HAP-1 (cell line): ENCODE results near the gene DEF6.
A peak's percentile ranks its signal among the peaks of the same experiment; 100 is the strongest.

ENCODE experiments used
- DNase-seq, 2 experiments: peaks; one replicate each; pipeline ENCODE4 v3.0.0-alpha.2; 2016 to 2020; ENCODE audit warnings: low spot score in 2 of 2
- H3K27me3 ChIP-seq: fragments of 250-450 bp; sonication (Bioruptor Pico); 2 replicates; pipeline ENCODE4 v1.5.1; 2020; ENCODE audit warnings: low read depth, mild to moderate bottlenecking, moderate library complexity
- H3K36me3 ChIP-seq: fragments of 250-450 bp; sonication (Bioruptor Pico); replicated peaks from 2 replicates; pipeline ENCODE4 v1.5.1; 2020; ENCODE audit warnings: mild to moderate bottlenecking
- H3K4me1 ChIP-seq: fragments of 250-450 bp; sonication (Bioruptor Pico); 2 replicates; pipeline ENCODE4 v1.5.1; 2020; ENCODE audit warnings: mild to moderate bottlenecking
- H3K4me3 ChIP-seq: fragments of 250-450 bp; sonication (Bioruptor Pico); 2 replicates; pipeline ENCODE4 v1.5.1; 2020; ENCODE audit warnings: mild to moderate bottlenecking, moderate library complexity
- H3K9me3 ChIP-seq: fragments of 250-450 bp; sonication (Bioruptor Pico); 2 replicates; pipeline ENCODE4 v1.5.1; 2020; ENCODE audit warnings: mild to moderate bottlenecking, moderate library complexity
- in situ Hi-C: fragments of 300-500 bp; cut with MboI; formaldehyde crosslinking; loops from 3 replicates; pipeline ENCODE4 v1.14.3; 2020; ENCODE audit warnings: low sequenced_read_pairs, inconsistent platforms, mixed read lengths

Gene DEF6, protein sequence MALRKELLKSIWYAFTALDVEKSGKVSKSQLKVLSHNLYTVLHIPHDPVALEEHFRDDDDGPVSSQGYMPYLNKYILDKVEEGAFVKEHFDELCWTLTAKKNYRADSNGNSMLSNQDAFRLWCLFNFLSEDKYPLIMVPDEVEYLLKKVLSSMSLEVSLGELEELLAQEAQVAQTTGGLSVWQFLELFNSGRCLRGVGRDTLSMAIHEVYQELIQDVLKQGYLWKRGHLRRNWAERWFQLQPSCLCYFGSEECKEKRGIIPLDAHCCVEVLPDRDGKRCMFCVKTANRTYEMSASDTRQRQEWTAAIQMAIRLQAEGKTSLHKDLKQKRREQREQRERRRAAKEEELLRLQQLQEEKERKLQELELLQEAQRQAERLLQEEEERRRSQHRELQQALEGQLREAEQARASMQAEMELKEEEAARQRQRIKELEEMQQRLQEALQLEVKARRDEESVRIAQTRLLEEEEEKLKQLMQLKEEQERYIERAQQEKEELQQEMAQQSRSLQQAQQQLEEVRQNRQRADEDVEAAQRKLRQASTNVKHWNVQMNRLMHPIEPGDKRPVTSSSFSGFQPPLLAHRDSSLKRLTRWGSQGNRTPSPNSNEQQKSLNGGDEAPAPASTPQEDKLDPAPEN

DNA sequence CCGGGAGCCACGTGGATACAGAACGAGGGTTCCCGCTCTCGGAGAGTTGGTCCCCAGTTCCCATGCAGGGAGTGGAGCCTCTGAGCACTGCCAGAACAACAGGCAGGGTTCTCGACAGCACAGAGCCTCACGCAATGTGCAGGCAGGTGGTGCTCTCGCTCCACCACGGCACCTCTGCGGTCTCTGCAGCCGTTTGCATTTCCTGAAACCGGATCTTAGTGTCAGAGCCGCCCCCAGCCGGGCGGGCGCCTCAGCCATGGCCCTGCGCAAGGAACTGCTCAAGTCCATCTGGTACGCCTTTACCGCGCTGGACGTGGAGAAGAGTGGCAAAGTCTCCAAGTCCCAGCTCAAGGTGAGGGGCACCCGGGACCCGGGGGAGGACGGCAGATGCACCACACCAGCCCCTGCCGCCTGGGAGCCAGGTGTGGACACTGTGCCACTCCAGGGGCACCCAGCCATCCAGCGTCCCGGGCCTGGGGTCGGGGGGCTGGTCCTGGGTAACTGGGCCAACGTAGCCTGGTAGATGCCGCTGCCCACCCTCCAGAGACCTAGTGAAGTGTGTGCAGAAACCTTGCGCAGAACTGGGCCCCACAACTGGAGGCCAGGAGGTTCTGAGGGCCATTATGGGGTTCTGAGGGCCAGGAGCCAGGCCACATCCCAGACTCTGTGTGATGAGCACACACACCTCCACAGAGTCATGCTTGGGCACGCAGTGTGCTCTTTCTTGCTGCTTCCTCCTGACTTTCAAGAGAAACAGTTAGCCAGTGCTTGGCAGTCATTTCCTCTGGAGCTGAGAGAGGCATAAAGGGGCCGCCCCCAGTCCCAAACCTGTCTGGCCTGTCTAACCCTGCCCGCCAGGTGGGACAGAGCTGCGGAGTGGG, at the start of gene DEF6:
Gene DEF6 (plus strand): TSS at position 218 of the 881 bp plus-strand sequence. CDS start 39 bp downstream, at position 257.
- in situ Hi-C loops, result no loop called here
- H3K36me3 ChIP-seq, result peaks cover 19% of the 10 kb centered on the region
- no peaks in the 10 kb centered on the region for H3K27me3 ChIP-seq
- H3K4me3 ChIP-seq, result no peak within 1 kb of the TSS
- no peak for DNase-seq
- no peaks in the 10 kb centered on the region for H3K9me3 ChIP-seq
- no peaks in the 10 kb centered on the region for H3K4me1 ChIP-seq

DNA sequence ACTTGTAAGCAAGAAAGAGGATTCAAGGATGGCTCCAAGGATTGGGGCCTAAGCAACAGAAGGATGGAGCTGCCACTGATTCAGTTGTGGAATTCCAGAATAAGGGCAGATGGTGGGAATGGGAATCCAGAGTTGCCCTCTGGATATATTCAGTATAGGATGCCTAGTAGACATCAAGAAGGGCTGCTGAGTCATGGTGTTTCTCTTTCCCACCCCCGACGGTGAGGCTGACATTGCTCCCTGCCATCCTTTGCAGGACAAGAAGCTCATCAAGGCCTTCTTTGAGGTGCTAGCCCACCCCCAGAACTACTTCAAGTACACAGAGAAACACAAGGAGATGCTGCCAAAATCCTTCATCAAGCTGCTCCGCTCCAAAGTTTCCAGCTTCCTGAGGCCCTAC, 49.3 kb upstream of the DEF6 start:
- in situ Hi-C loops, result no loop called here
- DNase-seq, result no peak
- Histone ChIP-seq H3K36me3 (peaks cover 22% of the 10 kb centered on the region), H3K27me3 (no peaks in the 10 kb centered on the region), H3K4me3 (no peak overlapping the region), H3K4me1 (no peaks in the 10 kb centered on the region), H3K9me3 (no peaks in the 10 kb centered on the region)

DNA sequence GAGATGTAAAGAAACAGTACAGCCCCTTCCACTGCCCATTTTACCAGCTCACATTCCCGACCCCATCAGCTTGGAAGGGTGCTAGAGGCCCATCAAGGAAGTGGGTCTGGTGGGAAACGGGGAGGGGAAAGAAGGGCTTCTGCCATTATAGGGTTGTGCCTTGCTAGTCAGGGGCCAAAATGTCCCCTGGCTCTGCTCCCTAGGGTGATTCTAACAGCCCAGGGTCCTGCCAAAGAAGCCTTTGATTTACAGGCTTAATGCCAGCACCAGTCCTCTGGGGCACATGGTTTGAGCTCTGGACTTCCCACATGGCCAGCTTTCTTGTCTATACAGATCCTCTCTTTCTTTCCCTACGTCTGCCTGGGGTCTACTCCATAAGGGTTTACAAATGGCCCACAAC, 48.7 kb upstream of the DEF6 start:
- H3K4me3 ChIP-seq, result no peak overlapping the region
- no peaks in the 10 kb centered on the region for H3K4me1 ChIP-seq
- no peak for DNase-seq
- in situ Hi-C loops, result no loop called here
- peaks cover 17% of the 10 kb centered on the region for H3K36me3 ChIP-seq
- H3K9me3 ChIP-seq, result no peaks in the 10 kb centered on the region
- no peaks in the 10 kb centered on the region for H3K27me3 ChIP-seq

DNA sequence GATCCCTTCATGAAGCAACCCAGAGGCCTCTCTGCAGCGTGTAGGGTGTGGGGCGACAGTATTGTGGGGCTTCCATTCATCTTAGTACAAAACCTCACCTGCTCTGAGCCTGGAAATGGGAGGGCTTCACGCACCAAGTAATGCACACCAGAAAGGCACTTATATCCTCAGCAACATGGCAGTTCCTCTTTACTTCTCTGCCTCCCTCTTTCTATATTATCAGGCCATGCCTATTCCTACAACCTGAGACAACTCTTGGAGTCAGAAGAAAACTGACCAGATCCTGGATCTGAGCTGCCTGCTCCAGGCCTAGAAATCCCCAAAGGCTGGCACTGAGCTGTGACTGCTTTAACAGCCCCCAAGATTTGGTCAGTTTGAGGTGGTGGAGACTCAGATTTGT, 45.7 kb upstream of the DEF6 start:
- no peak for DNase-seq
- Histone ChIP-seq H3K4me1 (no peaks in the 10 kb centered on the region), H3K27me3 (no peaks in the 10 kb centered on the region), H3K4me3 (no peak overlapping the region), H3K9me3 (no peaks in the 10 kb centered on the region), H3K36me3 (no peaks in the 10 kb centered on the region; the same call in 1 of the 2 replicates)
- in situ Hi-C loops, result no loop called here

DNA sequence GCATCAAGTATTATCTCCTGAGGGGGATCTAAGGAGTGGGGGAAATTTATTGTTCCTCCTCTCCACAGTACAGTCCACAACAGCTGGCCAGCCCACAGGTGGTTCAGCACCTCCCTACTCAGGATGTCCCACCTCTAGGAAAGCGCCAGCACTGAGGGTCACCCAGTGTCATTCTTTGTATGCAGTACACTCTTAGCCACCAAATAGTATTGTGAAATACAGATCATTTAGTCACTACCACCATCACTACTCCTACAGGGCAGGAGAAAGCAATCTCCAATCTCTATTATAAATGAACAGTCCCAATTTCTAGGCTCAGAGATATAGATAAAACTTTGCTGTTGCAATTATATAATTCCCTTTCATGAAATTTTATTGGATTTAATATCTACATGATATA, 44.4 kb upstream of the DEF6 start:
- H3K4me1 ChIP-seq, result peaks cover 6% of the 10 kb centered on the region
- no peaks in the 10 kb centered on the region; the same call in 1 of the 2 replicates for H3K36me3 ChIP-seq
- in situ Hi-C loops, result no loop called here
- no peak overlapping the region for H3K4me3 ChIP-seq
- no peaks in the 10 kb centered on the region for H3K27me3 ChIP-seq
- no peak for DNase-seq
- no peaks in the 10 kb centered on the region for H3K9me3 ChIP-seq

DNA sequence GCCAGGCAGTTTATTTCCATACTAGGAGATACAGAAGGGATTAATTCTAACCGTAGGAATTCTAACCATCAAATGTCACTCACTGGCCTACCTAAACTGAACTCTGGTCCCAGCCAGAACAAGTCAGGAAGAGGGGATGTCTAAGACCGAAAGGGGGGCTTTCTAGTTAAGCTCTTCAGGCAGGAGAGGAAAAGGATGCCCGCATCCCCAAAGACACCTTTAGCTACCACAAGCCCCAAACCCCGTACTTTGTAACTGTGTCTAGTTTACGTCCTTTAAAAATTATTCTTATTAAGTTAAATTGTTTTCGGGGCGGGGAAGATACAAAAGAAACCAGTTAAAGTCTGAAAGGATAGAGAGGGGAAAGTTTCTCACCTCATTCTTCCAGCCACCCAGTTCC, 39.3 kb upstream of the DEF6 start:
- peak overlapping the region; percentile 87 for H3K4me3 ChIP-seq
- no peaks in the 10 kb centered on the region; the same call in 1 of the 2 replicates for H3K36me3 ChIP-seq
- in situ Hi-C loops, result no loop called here
- H3K27me3 ChIP-seq, result no peaks in the 10 kb centered on the region
- H3K9me3 ChIP-seq, result no peaks in the 10 kb centered on the region
- DNase-seq, result no peak
- H3K4me1 ChIP-seq, result peaks cover 12% of the 10 kb centered on the region

DNA sequence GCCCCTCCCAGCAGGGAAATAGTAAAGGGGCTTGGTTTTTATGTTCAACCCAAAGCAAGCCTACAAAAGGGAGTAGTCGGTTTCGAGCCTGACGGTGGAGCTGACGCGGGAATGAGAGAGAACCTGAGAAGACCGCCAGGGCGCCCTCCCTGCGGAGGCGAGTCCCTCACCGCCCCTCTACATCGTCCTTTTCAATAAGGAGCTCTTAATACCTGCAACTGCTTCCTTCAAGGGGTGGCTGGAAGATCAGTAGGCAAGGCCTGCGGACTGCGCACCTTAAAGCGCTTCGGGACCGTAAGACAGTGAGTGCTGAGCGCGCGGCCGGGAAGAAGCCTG, 38.8 kb upstream of the DEF6 start:
- H3K36me3 ChIP-seq, result no peaks in the 10 kb centered on the region; the same call in 1 of the 2 replicates
- no peaks in the 10 kb centered on the region for H3K27me3 ChIP-seq
- peak; percentile 49 to 69 for DNase-seq
- peaks cover 12% of the 10 kb centered on the region for H3K4me1 ChIP-seq
- H3K4me3 ChIP-seq, result peak overlapping the region; percentile 87
- in situ Hi-C loops, result no loop called here
- H3K9me3 ChIP-seq, result no peaks in the 10 kb centered on the region

DNA sequence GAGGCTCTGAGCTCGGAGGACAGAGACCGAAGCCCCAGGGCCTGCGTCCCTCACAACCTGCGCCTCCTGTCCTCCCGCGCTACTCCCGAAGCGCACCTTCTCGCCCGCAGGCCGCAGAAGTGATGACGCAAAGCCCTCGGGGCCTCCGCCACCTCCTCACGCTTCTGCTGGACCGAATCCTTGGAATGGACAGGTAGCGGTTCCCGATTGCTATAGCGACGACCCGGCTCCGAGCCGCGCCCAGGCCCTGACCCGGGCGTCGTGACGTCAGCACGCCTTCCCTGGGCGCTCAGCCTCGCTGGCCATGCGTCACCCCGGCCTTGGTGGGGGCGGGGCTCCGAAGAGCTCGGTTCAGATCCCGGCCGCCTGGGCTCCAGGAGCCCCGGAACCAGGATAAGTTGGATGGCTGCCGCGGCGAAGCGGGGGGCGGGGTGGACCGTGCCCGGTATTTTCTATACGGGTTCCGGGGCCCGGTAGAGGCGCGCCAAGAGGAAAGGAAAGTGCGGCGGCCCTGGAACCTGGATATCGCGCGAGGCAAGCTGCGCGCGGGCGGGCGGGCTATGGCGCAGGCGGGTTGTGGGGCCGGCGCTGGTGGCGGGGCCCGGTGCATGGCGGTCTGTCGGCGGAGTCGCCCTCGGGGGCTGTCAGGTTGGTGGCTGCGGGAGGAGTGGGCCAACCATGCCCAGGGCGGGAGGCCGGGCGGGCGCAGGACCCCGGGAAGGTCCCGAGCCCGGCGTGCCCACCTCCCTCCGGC, 38.2 kb upstream of the DEF6 start, which contains the start of gene ZNF76:
Gene ZNF76 (plus strand): TSS at position 542 of the 754 bp plus-strand sequence. CDS start 21,417 bp downstream, outside the sequence.
- H3K4me3 ChIP-seq, result peak within 1 kb of the TSS; percentile 87
- peaks cover 12% of the 10 kb centered on the region for H3K4me1 ChIP-seq
- no peaks in the 10 kb centered on the region for H3K9me3 ChIP-seq
- H3K27me3 ChIP-seq, result no peaks in the 10 kb centered on the region
- DNase-seq, result peak; percentile 93 to 98
- in situ Hi-C loops, result no loop called here
- no peaks in the 10 kb centered on the region; the same call in 1 of the 2 replicates for H3K36me3 ChIP-seq

DNA sequence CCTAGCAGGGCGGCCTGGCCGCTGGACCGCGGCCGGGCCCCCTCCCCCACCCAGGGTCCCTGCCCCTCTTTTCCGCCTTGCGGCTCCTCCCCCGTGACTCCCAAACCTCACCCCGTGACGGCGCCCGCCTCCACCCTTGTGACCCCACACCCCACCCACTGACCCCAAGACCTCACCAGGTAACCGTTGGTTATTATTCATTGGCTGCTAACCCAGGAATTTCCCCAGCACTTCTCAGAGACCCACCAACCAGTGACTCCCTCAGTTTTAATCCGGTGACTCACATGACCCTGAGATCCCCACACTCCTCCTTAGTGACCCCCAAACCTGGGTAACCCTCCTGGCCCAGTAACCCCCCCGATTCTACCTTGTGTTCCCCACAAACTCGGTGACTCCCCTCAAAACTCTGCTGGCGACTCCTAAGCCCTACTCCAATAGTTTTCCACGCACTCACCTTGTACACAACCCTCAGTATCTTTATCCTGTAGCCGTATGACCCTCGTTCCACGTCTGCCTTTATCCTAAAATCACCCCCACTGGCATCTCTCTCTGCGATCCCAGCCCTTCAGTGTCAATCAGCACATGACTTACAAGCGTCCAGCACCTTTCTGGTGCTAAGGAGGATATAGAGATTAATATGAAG, 37.5 kb upstream of the DEF6 start:
- DNase-seq, result peak; percentile 40 to 83
- in situ Hi-C loops, result no loop called here
- Histone ChIP-seq H3K36me3 (no peaks in the 10 kb centered on the region; the same call in 1 of the 2 replicates), H3K4me3 (peak overlapping the region; percentile 87), H3K27me3 (no peaks in the 10 kb centered on the region), H3K9me3 (no peaks in the 10 kb centered on the region), H3K4me1 (peaks cover 12% of the 10 kb centered on the region)

DNA sequence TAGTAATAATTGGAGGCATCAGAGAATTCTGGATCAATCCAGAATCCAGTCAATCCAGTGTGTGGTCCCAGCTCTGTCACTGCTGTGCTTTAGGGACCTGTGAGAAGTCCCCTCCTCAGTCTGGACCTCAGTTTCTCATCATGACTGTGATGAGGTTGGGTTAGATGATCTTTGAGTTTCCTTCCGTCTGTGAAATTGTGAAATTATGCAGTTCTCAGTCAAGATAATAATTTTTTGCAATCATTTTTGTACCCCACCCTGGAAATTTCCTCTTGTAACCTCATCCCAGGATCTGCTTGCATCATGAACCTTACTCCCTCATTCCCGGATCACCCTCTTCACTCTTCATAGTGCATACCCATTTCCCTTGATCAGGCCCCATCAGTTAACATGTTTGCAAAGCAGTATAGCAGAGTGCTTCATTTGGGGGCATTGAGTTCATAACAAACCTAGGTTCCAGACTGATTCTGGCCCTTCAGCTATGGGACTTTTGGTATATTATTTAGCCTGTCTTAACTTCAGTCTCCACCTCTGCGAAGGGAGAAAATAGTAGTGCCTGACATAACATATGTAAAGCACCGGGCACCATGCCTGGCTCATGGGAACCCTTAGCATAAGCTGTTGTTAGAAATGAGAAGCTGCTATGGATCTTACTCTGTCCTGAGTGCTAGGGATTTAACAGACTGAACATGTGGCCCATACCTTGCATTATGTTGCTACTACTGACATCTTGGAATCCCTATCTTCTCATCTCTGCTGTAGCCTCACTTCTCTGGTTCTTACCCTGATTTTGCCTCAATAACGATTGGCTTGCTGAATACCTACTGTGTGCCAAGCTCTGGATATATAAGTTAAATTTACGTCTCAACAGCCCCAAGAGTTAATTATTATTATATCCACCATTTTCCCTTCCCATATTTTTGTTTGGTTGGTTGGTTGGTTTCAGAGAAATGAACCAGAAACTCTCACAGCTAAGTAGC, 36.7 kb upstream of the DEF6 start:
- no peak for DNase-seq
- no peaks in the 10 kb centered on the region for H3K9me3 ChIP-seq
- H3K4me3 ChIP-seq, result peak overlapping the region; percentile 87
- no peaks in the 10 kb centered on the region for H3K27me3 ChIP-seq
- in situ Hi-C loops, result no loop called here
- no peaks in the 10 kb centered on the region for H3K36me3 ChIP-seq
- peaks cover 12% of the 10 kb centered on the region for H3K4me1 ChIP-seq

DNA sequence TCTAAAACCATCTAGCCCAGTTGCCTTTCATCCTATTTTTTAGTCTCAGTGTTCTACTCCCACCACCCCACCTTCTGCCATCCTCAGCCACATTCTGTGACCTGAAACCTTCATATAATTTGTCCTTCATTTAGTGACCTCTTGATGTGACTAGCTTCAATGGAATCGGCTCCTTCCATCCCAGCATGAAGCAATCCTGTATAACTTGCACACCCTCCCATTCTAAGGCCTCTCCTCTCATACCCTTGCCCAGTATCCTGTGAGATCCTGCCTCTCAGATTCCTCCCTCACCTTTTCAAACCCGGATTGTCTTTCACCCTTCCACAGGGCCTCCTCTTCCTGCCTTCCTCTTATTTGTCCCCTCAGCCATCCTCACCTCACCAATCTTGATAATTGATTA, 35.0 kb upstream of the DEF6 start:
- no peak for DNase-seq
- in situ Hi-C loops, result no loop called here

More for the DNA sequence above, 35.0 kb upstream of the DEF6 start:
- H3K4me3 ChIP-seq, result no peak overlapping the region
- H3K4me1 ChIP-seq, result peaks cover 9% of the 10 kb centered on the region
- H3K36me3 ChIP-seq, result no peaks in the 10 kb centered on the region; the same call in 1 of the 2 replicates
- H3K27me3 ChIP-seq, result no peaks in the 10 kb centered on the region
- H3K9me3 ChIP-seq, result no peaks in the 10 kb centered on the region
